H7 (cell line): ENCODE measurements around the gene DGKI. TPM values are rescaled to one million over a fixed set of nuclear protein-coding genes. Genes with fewer than 3 reads are reported as not detected.

Experiments used
- DNase-seq: peaks from one replicate; pipeline ENCODE4 v3.0.0; 2012
- H3K27me3 ChIP-seq: 2 replicates; pipeline ENCODE4 v1.6.0; 2011; ENCODE audit warnings: mild to moderate bottlenecking, low read length; ENCODE audit not compliant: control insufficient read depth, insufficient read depth
- H3K36me3 ChIP-seq: replicated peaks from 2 replicates; pipeline ENCODE4 v1.5.1; 2011; ENCODE audit warnings: low read length; ENCODE audit not compliant: control insufficient read depth, insufficient read depth
- H3K4me3 ChIP-seq: 2 replicates; pipeline ENCODE4 v1.5.1; 2011; ENCODE audit warnings: low read depth, mild to moderate bottlenecking, control low read depth, low read length, moderate library complexity; ENCODE audit not compliant: insufficient read depth
- total RNA-seq: library from RNA; depleted of rRNA; stranded (reverse); fragments of >200 nt; shearing (Covaris generic); gene quantifications from 2 replicates; pipeline ENCODE4 v1.2.3, GENCODE V29; 2014

The DGKI gene
- total RNA-seq, 1 experiment from 2014 or later, result 0.14 TPM

DNA sequence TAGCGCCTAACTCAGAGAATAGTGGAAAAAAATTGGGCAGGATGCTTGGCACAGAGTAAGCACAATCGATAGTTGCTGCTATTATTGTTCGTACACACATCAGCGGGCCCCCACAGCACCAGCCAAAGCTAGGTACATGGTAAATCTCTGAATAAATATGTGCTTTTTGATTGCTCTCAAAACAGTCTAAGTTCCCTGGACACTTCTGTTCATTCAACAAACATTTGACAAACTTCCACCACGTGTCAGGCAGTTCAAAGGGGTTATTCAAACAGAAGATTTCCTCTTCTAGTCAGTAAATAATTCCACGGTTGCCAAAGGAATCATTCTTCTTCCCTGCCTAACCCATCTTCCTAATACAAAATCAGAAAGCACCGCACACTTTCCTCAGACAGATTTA, 150.8 kb downstream of the DGKI start:
- no peak overlapping the region for H3K4me3 ChIP-seq
- no peaks in the 10 kb centered on the region for H3K36me3 ChIP-seq
- H3K27me3 ChIP-seq, result no peaks in the 10 kb centered on the region
- no peak for DNase-seq

DNA sequence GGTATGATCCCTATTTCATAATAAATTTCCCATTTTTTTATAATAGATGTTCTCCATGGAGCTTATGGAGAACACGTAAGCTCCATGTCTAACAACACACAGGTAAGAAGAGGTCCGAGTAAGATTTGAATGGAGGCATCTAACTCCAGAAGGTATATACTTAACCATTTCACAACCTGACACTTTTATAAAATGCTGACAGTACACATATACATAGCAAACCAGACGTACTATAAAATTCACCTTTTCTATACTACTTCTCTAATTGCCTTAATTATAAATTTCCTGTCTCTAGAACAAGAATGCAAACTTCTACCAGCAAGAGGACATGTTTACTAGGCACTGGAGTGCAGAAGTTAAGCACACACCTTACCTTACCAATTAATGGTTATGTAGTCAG, 151.3 kb downstream of the DGKI start:
- H3K36me3 ChIP-seq, result no peaks in the 10 kb centered on the region
- H3K27me3 ChIP-seq, result no peaks in the 10 kb centered on the region
- DNase-seq, result no peak
- no peak overlapping the region for H3K4me3 ChIP-seq

DNA sequence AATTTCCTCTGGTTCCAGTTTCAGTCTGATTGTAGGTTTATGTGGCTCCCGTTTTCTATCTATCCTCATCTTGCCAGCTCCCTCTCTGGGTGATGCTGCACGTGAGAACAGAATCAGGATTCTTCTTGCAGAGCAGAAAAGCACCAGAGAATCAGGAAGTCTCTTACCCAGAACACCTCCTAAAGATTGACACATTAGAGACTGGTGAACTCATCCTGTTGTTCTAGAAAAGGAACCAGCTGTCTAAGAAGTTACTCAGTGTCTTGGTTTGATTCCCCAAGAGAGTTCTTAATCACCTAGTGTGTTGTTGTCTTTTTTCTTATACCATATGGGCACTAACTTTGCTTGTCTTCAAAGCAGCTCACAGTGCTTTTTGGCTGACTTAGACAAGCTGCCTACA, 152.4 kb downstream of the DGKI start:
- Histone ChIP-seq H3K36me3 (no peaks in the 10 kb centered on the region), H3K27me3 (no peaks in the 10 kb centered on the region), H3K4me3 (no peak overlapping the region)
- no peak for DNase-seq

DNA sequence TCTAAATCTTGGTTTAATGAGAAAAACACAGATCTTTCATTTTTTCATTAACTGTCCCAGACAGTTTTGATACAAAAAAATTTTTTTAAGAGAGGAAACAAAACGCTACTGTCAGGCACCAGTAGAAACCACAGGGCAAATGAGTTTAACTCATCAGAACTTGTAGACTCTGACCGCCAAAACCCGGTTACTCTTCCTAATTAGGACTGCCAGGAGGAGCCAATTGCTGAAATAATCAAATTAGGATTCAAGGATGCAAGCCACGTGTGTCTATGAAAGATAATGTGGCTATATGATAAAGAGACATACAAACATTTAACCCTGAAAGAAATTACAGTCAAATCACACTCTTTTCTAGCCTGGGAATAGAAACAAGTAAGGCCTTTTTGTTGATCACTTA, 154.4 kb downstream of the DGKI start:
- no peak for DNase-seq
- H3K27me3 ChIP-seq, result no peaks in the 10 kb centered on the region
- no peaks in the 10 kb centered on the region for H3K36me3 ChIP-seq
- no peak overlapping the region for H3K4me3 ChIP-seq

DNA sequence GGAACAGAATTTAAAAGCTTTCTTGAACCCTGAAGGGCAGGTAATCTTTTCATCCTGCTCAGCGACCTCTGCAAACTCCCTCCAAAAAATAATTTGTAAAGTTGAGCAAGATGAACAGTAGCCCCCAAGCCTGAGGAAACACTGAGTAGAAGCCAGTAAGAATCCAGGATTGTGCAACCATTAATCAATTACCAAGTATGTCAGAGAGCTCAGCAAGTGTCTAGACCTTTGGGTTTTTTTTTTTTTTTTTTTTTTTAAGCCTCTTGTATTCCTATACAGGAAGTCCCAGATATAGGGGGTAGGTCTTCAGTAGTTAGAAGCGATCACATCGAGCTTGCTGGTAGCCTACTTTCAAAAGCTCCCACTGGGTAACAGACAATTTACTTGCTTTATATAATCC, 155.2 kb downstream of the DGKI start:
- H3K36me3 ChIP-seq, result no peaks in the 10 kb centered on the region
- no peaks in the 10 kb centered on the region for H3K27me3 ChIP-seq
- H3K4me3 ChIP-seq, result no peak overlapping the region
- DNase-seq, result no peak

DNA sequence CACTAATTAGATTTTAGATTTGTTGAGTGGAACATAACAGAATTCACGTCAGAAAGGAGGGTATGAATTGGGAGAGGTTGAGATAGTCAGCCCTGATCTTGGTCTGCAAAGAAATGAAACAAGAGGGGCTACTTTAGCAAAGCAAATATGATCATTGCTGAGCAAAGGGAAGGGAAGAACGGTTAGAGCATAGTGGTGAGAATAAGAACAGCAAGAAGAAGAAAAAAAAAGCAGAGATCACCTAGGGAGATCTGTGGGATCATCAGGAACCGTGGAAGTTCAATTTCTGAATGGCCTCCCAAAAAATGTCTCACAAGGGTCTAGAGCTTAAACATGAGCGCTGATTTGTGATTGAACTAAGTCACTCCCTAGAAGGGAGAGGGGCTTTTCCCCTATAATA, 156.1 kb downstream of the DGKI start:
- Histone ChIP-seq H3K27me3 (no peaks in the 10 kb centered on the region), H3K36me3 (no peaks in the 10 kb centered on the region), H3K4me3 (no peak overlapping the region)
- DNase-seq, result no peak

DNA sequence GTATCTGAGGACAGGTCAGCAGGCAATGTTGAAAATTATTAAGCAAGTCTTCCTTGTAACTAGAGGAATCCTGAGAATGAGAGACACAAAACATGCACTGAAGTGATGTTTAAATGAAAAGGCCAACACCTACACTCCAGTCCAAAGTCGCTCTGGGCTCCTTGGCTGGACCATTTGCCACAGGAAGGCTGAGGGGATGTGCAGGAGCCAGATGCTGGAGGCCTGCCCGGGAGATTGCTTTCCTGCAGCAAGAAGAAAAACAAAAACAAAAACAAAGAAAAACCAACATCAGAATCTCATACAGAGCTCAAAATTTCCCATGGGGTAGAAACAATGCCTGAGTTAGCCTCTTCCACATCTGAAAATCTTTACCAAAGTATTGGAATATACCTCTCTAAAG, 157.0 kb downstream of the DGKI start:
- no peaks in the 10 kb centered on the region for H3K36me3 ChIP-seq
- no peak overlapping the region for H3K4me3 ChIP-seq
- no peak for DNase-seq
- H3K27me3 ChIP-seq, result no peaks in the 10 kb centered on the region

DNA sequence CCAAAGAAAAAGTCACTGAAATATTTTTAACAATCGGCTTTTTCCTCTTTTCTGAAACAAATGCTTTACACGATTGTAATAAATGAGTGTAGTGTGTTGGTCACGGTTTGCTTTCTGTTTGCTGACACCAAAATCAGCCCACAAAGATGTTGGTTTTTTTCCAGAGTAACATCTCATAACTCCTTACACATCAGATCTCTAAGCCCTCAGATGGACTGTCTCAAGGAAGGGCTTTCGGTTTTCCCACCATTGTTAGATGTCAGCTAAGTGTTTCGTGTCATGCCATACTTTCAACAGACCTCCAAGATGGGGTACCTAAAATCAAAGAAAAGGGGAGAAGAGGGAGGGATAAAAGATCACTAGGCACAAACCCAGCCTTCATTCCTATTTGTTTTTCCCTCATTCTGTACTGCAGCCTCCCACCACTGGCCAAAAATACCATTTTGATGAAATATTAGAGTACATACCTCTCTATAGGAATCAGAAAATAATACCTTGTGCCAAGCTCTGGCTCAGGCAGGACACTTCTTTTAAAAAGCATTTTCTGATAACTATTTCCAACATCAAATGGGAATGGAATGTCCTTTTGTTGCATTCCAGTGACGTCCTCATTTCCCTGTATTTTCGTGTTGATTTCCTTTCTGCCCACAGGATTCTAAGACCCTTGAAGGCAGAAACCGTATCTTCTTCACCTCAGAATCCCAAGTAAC, 159.1 kb downstream of the DGKI start:
- H3K4me3 ChIP-seq, result no peak overlapping the region
- DNase-seq, result no peak
- no peaks in the 10 kb centered on the region for H3K36me3 ChIP-seq
- no peaks in the 10 kb centered on the region for H3K27me3 ChIP-seq

DNA sequence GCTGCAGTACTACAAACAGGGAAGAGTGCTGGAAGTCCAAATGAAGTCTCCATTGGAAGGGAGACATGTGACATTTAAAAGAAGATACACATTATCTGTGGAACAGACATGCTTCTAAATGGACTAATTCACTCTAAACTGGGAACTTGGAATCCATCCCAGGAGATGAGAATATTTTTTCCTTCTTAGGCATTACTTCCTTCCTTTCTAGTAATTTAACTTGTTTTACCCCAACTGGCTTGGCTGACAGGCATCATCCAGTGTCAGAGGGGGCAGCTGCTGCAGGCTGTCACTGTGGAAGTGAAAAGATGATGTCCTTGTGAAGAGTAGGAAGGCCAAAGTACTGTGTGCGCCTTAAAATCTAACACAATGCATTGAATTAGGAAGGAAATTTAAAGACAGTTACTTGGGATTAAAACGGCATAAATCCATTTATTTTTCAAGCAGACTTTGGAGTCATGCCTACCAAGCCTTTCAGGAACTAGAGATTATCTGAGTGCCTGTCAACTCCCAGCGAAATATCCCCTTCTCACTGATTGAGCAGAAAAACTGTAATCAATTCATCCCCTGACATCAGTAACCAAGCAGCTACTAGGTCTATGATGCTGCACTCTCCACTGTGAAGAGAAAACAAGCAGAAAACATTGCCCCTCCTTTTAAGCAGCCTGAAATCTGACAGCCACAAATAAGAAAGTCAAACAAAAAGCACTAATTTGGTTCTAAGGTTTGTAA, 161.2 kb downstream of the DGKI start:
- no peaks in the 10 kb centered on the region for H3K27me3 ChIP-seq
- no peak for DNase-seq
- H3K4me3 ChIP-seq, result no peak overlapping the region
- H3K36me3 ChIP-seq, result no peaks in the 10 kb centered on the region

DNA sequence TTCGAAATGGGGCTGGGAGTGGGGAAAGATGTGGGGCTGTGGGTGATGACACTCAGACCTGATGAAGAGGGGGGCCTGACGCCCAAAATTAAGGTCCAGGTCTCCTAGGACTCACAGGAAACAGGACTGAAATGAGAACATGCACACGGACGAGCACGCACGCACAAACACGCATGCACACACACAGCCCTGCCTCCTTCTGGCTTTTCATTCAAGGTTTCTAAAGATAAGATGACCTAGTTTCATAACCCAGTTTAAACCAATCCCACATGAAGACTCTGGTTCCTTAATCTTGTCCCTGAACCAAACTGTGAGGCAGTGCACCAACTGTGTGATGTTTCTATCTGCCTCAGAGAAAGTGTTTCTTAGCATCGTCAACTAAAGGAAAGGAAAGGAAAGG, 162.0 kb downstream of the DGKI start:
- H3K27me3 ChIP-seq, result no peaks in the 10 kb centered on the region

DNA sequence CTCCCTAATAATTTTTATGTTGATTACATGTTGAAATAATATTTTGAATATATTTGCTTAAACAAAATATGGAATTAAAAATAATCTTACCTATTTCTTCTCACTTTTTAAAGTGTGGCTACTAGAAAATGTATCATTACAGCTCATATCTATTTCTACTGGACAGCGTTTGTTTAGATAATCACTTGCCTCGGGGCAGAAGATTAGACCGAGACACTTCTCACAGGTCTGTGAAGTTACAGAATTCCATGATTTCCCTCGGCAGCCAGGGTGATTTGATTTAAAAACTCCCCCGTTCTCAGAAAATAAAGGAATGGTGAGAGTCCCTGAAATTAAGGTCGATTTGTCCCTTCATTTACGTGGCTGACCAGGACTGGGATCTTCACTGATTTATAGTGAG, 162.5 kb downstream of the DGKI start:
- DNase-seq, result no peak
- no peaks in the 10 kb centered on the region for H3K36me3 ChIP-seq
- no peaks in the 10 kb centered on the region for H3K27me3 ChIP-seq
- no peak overlapping the region for H3K4me3 ChIP-seq

More for the DNA sequence above, 162.0 kb downstream of the DGKI start:
- no peaks in the 10 kb centered on the region for H3K36me3 ChIP-seq
- no peak for DNase-seq
- H3K4me3 ChIP-seq, result no peak overlapping the region

DNA sequence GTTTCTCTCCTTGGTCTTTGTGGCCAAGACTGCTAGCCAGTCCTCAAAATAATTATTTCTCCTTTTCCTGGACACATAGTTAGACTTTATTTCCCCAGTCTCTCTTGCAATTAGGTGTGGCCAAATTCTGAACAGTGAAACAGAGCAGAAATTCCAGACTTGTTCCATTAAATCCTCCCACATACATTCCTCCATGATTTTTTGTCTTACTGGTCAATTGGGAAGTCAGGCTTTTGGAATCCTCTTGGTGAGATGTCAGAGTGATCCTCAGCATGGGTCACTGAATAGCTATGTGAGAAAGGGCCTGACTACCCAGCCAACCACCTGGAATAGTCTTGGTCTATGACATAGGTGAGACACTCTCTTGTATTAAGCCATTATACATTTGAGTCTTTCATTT, 164.2 kb downstream of the DGKI start:
- Histone ChIP-seq H3K36me3 (no peaks in the 10 kb centered on the region), H3K4me3 (no peak overlapping the region), H3K27me3 (no peaks in the 10 kb centered on the region)
- DNase-seq, result no peak

DNA sequence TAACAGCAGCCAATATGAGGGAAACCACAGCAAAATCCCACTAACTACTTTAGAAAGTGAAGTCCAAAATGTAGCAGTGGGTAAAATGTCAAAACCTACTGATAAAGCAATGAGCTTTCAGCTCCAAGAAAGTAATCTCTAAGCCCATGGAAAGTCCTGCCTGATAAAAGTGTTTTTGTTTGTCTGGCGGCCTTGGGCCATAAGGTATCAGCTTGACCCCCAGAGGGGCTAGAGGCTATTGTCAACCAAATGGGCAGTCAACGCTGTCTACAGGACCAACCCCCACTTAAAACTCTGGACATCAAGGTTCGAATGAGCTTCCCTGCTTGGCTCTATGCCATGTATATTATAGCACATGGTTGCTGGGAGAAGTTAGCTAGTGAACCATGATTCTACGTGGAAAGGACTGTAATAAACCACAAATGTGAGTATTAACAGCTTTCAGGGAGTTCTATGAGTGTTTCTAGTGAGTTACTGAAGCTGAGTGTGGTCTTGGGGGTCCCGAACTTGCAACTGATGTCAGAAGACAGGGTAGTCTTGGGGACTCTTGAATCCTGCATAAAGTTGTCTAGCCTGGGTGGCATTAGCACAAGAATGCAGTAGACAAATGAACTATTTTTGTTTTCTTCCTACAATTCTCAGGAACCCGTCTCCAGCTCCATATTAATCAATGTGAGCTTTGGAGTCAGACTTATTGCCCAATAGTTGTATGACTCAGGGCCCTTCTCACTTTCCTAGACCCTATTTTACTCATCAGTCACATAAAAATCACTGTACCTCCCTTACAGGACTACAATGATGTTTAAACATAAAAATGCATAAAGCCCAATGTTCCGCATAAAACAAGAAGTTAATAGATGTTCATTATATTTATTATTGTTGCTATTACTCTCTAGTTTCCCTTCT, 164.9 kb downstream of the DGKI start:
- DNase-seq, result no peak
- no peaks in the 10 kb centered on the region for H3K27me3 ChIP-seq
- H3K4me3 ChIP-seq, result no peak overlapping the region

DNA sequence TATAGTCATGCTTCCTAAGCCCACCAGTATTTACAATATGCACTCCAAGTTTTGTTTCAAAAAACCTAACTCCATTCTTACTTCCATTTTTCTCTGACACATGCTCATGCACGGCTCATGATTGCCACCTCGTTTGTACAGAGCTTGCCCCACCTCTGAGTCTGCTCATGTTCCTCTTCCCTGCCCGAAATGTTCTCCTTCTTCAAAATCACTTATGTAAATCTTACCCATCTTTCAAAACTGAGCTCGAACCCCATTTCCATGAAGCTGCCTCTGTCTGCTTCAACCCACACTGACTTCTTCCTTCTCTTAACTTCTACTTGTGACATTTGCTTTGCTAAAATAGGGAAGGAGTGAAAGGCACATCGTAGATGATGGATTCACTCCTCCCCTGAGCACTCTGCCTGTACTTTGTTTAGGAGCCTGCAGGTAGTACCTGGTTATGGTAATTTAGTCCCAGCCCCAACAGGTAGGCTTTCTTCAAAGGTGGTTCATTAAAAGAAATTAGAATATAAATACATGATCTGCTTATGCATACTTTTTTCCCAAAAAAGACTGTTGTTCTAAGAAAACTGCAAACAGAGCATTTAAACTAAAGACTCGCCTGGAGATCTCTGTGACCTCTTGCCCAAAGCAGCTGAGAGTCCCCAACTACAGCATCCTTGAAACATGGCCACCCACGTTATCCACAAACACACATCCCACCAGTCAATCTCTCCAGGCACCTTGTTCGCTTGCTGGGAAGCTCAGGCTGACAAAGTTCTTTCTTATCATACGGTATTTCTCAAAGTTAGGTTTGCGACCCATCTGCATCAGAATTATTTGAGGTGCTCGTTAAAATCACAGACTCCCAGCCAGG, 172.0 kb downstream of the DGKI start:
- Histone ChIP-seq H3K36me3 (no peaks in the 10 kb centered on the region), H3K4me3 (no peak overlapping the region), H3K27me3 (no peaks in the 10 kb centered on the region)
- no peak for DNase-seq

More for the DNA sequence above, 164.9 kb downstream of the DGKI start:
- no peaks in the 10 kb centered on the region for H3K36me3 ChIP-seq
